ENCODE results near the gene RPS2.

The RPS2 gene

DNA sequence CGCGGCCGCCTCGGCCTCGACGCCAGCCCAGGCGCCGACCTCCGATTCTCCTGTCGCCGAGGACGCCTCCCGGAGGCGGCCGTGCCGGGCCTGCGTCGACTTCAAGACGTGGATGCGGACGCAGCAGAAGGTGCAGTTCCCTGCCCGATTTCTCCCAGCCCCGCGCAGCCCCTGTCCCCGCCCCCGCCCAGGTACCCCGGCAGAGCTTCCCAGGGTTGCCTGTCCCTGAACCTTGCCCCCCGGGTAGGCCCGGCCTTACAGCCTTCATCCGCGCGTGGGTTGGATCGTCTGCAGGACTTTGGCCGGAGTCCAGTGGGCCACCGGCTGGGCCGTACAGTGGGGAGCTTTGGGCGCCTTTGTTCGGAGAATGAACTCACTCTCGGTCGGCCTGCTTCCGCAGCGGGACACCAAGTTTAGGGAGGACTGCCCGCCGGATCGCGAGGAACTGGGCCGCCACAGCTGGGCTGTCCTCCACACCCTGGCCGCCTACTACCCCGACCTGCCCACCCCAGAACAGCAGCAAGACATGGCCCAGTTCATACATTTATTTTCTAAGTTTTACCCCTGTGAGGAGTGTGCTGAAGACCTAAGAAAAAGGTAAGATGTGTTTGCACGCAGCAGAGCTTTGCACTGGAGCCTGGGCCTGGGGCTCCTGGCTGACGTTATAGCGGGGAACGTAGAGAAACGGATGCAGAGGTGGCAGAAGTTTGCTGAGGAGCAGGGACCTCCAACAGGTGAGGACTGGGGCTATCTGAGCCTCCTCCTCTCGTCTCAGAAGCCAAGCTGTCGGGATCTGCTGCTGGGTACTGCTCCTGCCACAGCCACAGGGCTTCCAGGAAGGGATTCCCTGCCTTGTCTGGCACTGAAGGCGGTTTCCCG lies 20.0 kb upstream of the RPS2 start:
- no peaks in the 10 kb centered on the region for H4K20me1 ChIP-seq (ENCODE audit: low read depth, low read length)
- peak overlapping the region; percentile 66 for H3K4me3 ChIP-seq (ENCODE audit: insufficient read depth, low read length, poor library complexity, severe bottlenecking)
- no peak overlapping the region for H2AFZ ChIP-seq (ENCODE audit: low read depth, low read length, severe bottlenecking)
- TF ChIP-seq CTCF (IDR thresholded peaks at IDR 0.05; ENCODE audit: insufficient read depth, low read length, poor library complexity, severe bottlenecking) (no peak), EZH2phosphoT487 (conservative IDR thresholded peaks at IDR 0.05; ENCODE audit: low read length) (no peak)
- H3K27ac ChIP-seq (ENCODE audit: low read depth, low read length), result no peak overlapping the region
- peak overlapping the region; percentile 71 for H3K9ac ChIP-seq (ENCODE audit: low read length)
- H3K36me3 ChIP-seq (ENCODE audit: low read length), result no peaks in the 10 kb centered on the region
- H3K4me2 ChIP-seq (ENCODE audit: low read depth, low read length, poor library complexity, severe bottlenecking), result peak overlapping the region; percentile 73
- no peaks in the 10 kb centered on the region for H3K9me3 ChIP-seq (ENCODE audit: insufficient read depth, low read length)
- no peaks in the 10 kb centered on the region for H3K79me2 ChIP-seq (ENCODE audit: insufficient read depth, low read length)
- H3K9me2 ChIP-seq (replicated peaks; ENCODE audit: insufficient read depth, low read length), result no peaks in the 10 kb centered on the region
- no peaks in the 10 kb centered on the region for H3F3A ChIP-seq (ENCODE audit: insufficient read depth)
- no peaks in the 10 kb centered on the region for H3K27me3 ChIP-seq (ENCODE audit: low read length)

DNA sequence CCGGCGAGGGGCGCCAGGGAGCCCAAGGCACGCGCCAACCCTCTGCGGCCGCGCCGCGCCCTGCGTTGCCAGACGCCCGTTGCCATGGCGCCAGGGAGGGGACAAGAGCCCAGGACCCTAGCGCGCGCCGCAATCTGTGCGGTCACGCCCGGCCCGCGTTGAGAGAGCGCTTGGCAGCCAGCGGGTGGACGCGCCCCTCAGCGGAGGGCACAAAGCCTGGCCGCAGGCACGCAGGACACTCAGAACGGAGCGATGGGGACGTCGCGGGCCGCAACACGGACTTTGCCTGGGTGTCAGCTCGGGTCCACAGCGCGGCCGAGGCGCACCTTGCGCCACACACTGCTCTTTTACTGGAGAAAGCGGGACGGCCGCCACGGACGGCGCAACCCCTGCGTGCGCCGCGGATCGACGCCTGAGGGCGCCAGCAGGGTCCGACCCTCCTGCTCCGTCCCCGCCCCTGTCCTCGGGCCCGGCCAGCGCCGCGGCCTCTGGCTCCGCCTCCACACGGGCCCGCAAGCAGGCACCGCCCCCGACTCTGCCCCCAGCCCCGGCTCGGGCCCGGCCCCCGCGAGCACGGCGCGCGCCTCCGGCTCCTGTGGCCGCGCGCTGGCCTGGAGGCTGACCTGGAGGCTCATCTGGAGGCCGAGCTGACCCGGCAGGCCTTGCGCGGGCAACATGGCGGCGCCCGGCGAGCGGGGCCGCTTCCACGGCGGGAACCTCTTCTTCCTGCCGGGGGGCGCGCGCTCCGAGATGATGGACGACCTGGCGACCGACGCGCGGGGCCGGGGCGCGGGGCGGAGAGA lies 19.1 kb upstream of the RPS2 start, which contains the start of gene GFER:
TSS of gene GFER (plus strand) at position 650 of the 803 bp plus-strand sequence. CDS start at position 676, 26 bp downstream.
- Histone ChIP-seq H3K36me3 (ENCODE audit: low read length) (no peaks in the 10 kb centered on the region), H3K4me3 (ENCODE audit: insufficient read depth, low read length, poor library complexity, severe bottlenecking) (peak within 1 kb of the TSS; percentile 66), H3K9me3 (ENCODE audit: insufficient read depth, low read length) (no peaks in the 10 kb centered on the region), H3K79me2 (ENCODE audit: insufficient read depth, low read length) (no peaks in the 10 kb centered on the region), H3K27ac (ENCODE audit: low read depth, low read length) (no peak within 1 kb of the TSS), H3K4me2 (ENCODE audit: low read depth, low read length, poor library complexity, severe bottlenecking) (peak within 1 kb of the TSS; percentile 73), H3K27me3 (ENCODE audit: low read length) (no peaks in the 10 kb centered on the region), H3K9ac (ENCODE audit: low read length) (peak within 1 kb of the TSS; percentile 71), H2AFZ (ENCODE audit: low read depth, low read length, severe bottlenecking) (no peak within 1 kb of the TSS), H3K9me2 (replicated peaks; ENCODE audit: insufficient read depth, low read length) (no peaks in the 10 kb centered on the region), H4K20me1 (ENCODE audit: low read depth, low read length) (no peaks in the 10 kb centered on the region), H3F3A (ENCODE audit: insufficient read depth) (no peaks in the 10 kb centered on the region)
- TF ChIP-seq CTCF (IDR thresholded peaks at IDR 0.05; ENCODE audit: insufficient read depth, low read length, poor library complexity, severe bottlenecking) (no peak), EZH2phosphoT487 (conservative IDR thresholded peaks at IDR 0.05; ENCODE audit: low read length) (no peak)

DNA sequence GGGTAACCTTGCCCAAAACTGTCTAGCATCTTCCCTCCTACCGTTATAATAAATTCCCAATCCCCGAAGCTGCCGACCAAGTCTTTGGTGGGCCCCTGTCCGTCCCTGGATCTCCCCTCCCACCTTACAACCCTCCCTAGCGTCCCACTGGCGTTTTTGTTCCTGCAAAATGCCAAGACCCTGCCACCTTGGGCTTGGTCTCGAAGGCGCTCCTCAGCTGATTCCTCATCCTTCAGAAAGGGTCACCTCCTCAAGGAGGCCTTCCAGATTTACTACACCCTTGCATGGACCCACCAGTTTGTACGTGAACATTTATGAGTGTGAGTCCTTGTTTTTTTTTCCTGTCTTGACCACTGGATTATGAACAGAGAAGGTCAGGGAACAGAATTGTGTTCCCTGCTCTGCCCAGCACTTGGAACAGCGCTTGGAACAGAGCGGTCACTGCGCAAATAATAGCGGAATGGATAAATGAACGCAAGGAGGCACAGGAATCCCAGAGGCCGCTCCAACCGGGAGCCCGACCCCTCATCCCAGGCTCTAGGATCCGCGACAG lies 18.4 kb upstream of the RPS2 start:
- Histone ChIP-seq H3K9ac (ENCODE audit: low read length) (0 out of 2 replicates have a peak overlapping the region, but pooled peaks have one; percentile 71), H3K4me3 (ENCODE audit: insufficient read depth, low read length, poor library complexity, severe bottlenecking) (no peak overlapping the region), H3K27ac (ENCODE audit: low read depth, low read length) (no peak overlapping the region), H2AFZ (ENCODE audit: low read depth, low read length, severe bottlenecking) (no peak overlapping the region), H3K4me2 (ENCODE audit: low read depth, low read length, poor library complexity, severe bottlenecking) (peak overlapping the region; percentile 73), H3K9me2 (replicated peaks; ENCODE audit: insufficient read depth, low read length) (no peaks in the 10 kb centered on the region), H3F3A (ENCODE audit: insufficient read depth) (no peaks in the 10 kb centered on the region), H3K9me3 (ENCODE audit: insufficient read depth, low read length) (no peaks in the 10 kb centered on the region), H3K79me2 (ENCODE audit: insufficient read depth, low read length) (no peaks in the 10 kb centered on the region), H4K20me1 (ENCODE audit: low read depth, low read length) (no peaks in the 10 kb centered on the region), H3K27me3 (ENCODE audit: low read length) (no peaks in the 10 kb centered on the region), H3K36me3 (ENCODE audit: low read length) (no peaks in the 10 kb centered on the region)
- TF ChIP-seq EZH2phosphoT487 (conservative IDR thresholded peaks at IDR 0.05; ENCODE audit: low read length) (no peak), CTCF (IDR thresholded peaks at IDR 0.05; ENCODE audit: insufficient read depth, low read length, poor library complexity, severe bottlenecking) (no peak)
